ENCODE data around the gene CDNF.
A peak's percentile ranks its signal among the peaks of the same experiment; 100 is the strongest.

Gene CDNF

GRCh38 chr10:14810969-14811953 is 26.6 kb downstream of the CDNF start:
- H3K4me3 ChIP-seq (ENCODE audit: low read depth, low read length), result no peak overlapping the region
- no peak for TF ChIP-seq CTCF (IDR thresholded peaks at IDR 0.05; ENCODE audit: borderline replicate concordance, insufficient read depth, low read depth, low read length)

- no peak for TF ChIP-seq CTCF (IDR thresholded peaks at IDR 0.05; ENCODE audit: borderline replicate concordance, insufficient read depth, low read depth, low read length)
- H3K4me3 ChIP-seq (ENCODE audit: low read depth, low read length), result no peak overlapping the region
Measured at GRCh38 chr10:14806318-14806717, 31.5 kb downstream of the CDNF start.

GRCh38 chr10:14803827-14804226 is 34.0 kb downstream of the CDNF start:
- no peak for TF ChIP-seq CTCF (IDR thresholded peaks at IDR 0.05; ENCODE audit: borderline replicate concordance, insufficient read depth, low read depth, low read length)

GRCh38 chr10:14801723-14802122 is 36.1 kb downstream of the CDNF start:
- H3K4me3 ChIP-seq (ENCODE audit: low read depth, low read length), result no peak overlapping the region
- 0 out of 2 replicates have a peak, but pooled peaks have one; percentile 4 for TF ChIP-seq CTCF (IDR thresholded peaks at IDR 0.05; ENCODE audit: borderline replicate concordance, insufficient read depth, low read depth, low read length)

More at GRCh38 chr10:14803827-14804226, 34.0 kb downstream of the CDNF start:
- H3K4me3 ChIP-seq (ENCODE audit: low read depth, low read length), result no peak overlapping the region

GRCh38 chr10:14800397-14800796 is 37.4 kb downstream of the CDNF start:
- TF ChIP-seq CTCF (IDR thresholded peaks at IDR 0.05; ENCODE audit: borderline replicate concordance, insufficient read depth, low read depth, low read length), result no peak
- no peak overlapping the region for H3K4me3 ChIP-seq (ENCODE audit: low read depth, low read length)

DNA sequence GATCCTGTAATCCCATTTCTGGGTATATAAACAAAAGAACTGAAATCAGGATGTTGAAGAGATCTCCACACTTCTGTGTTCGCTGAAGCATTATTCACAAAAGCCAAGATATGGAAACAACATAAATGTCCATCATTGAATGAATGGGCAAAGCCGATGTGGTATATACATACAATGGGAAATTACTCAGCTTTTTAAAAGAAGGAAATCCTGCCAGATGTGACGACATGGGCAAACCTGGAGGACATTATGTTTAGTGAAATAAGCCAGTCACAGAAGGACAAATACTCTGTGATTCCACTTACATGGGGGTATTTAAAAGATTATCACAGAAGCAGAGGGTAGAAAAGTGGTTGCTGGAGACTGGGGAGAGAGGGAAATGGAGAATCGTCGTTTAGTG is 39.2 kb downstream of the CDNF start:
- TF ChIP-seq CTCF (IDR thresholded peaks at IDR 0.05; ENCODE audit: borderline replicate concordance, insufficient read depth, low read depth, low read length), result no peak
- no peak overlapping the region for H3K4me3 ChIP-seq (ENCODE audit: low read depth, low read length)

GRCh38 chr10:14787938-14788337 is 49.9 kb downstream of the CDNF start:
- no peak overlapping the region for H3K4me3 ChIP-seq (ENCODE audit: low read depth, low read length)
- TF ChIP-seq CTCF (IDR thresholded peaks at IDR 0.05; ENCODE audit: borderline replicate concordance, insufficient read depth, low read depth, low read length), result no peak

Measured in GM12875 (cell line).